ENCODE results near the gene SLC2A13.
"Not testable (repeated sequence)": the region's sequence is repeated elsewhere in the genome, so short reads cannot be mapped to it uniquely, and the experiment has no call there.

The SLC2A13 gene

DNA sequence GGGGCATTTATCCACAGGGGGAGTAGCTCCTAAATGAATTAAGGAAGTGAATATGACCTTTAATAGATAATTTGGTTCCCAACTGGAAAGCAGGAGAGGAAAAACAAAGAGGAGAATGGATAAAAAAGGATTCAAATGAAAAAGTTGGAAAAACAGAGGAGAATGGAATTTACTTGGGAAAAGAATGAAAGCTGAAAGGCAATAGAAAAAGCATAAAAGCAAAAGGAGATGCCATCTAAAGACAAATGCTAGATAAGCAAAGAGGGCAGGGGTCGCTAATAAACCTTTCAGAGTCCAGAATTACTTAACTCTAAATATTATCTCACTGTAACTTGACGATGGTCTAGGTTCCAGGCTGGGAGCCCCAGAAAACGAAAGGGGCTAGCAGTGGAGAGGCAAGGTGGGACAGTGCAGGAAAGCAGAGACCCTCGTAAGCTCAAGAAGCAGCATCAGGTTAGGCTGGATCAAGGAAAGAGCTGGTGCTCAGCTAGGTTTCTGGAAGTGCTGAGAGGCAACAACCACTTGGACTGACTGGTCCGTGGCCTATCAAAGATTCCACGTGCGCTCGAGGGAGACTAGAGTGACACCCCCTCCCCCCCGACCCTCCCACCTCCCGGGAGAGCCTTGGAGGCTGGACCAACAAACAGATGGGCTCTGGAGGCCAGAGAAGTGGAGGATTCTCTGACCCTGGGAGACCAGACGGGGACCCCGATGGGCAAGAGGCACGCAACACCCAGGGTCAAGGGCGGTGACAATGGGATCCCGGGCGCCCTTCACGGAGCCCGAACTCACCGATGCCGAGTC lies 1.2 kb downstream of the SLC2A13 start:
- peak; percentile 9 for DNase-seq

- DNase-seq, result no peak
Observed at GRCh38 chr12:40103043-40103442, 2.8 kb downstream of the SLC2A13 start.

DNA sequence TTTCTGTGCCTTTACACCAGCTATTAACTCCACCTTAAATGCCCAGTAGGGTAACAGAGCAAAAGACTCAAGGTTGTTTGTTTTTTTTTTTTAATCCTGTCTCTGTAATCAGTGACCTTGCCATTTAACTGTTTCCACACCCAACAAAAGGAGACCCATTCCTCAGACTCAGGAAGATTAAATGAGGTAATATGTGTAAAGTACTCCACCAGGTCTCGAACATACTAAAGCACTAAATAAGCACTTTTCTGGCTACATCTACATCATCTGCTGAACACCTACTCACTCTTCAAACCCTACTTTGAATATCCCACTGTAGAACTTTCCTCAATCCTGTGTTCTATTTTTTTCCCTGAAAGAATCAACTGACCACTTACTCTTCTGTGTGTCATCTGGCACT lies 4.1 kb downstream of the SLC2A13 start:
- DNase-seq, result no peak

GRCh38 chr12:40099423-40099853 lies 6.4 kb downstream of the SLC2A13 start:
- no peak for DNase-seq

GRCh38 chr12:40098406-40099145 lies 7.3 kb downstream of the SLC2A13 start:
- no peak for DNase-seq

- DNase-seq, result no peak
Observed at GRCh38 chr12:40093512-40093911, 12.4 kb downstream of the SLC2A13 start.

DNA sequence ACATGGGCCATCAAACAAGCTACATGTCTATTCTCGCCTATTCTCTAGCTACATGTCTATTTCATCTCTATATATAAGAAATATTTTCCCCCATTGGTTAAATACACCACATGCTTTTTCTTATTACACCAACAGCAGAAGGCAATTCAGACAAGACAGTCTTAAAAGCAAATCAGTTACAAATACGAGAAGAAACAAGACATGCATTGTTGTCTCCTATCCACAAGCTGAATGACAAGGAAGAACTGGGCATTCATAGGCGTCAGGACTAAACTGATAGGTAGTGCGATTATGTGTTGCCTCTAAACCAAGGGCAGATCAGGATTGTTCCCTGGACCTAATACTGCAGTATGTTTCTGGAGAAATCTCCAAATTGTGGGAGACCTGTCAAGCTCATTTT lies 19.4 kb downstream of the SLC2A13 start:
- DNase-seq, result no peak

GRCh38 chr12:40078266-40078665 lies 27.6 kb downstream of the SLC2A13 start:
- DNase-seq, result peak; percentile 89

GRCh38 chr12:40075458-40075857 lies 30.4 kb downstream of the SLC2A13 start:
- no peak for DNase-seq

DNA sequence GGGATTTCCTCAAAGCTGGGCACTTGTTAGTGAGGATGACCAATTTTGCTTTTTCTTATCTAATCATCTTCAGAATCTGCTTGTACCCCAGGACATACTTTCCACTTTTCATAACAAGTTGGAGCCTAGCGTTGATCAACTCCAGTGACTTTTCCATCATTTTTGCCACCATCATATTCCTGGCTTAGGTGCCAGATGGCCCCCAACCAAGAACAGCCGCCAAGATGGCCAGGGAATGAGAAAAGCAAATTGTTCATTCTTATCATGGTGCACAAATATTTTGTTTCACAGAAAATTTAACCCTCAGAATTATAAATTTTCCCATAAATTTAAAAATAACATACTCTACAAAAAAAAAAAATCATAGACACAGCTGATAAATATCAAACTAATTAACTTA lies 37.5 kb downstream of the SLC2A13 start:
- no peak for DNase-seq

DNA sequence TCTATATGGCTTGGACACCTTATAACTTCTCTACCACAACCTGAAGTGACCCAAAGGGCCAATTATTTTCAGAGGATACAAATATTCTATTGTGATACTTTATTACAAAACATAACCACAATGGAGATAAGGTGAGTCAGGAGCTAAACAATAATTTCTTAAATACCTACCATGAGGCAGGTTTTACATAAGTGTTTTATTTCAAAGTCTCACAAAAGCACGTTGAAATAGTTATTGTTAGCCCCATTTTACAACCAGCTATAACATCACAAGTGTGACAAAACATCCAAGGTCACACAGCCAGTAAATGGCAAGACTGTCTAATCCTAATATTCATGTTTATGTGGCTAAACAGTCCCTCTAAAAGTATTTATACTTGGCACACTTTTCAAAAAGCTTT lies 40.2 kb downstream of the SLC2A13 start:
- no peak for DNase-seq

DNA sequence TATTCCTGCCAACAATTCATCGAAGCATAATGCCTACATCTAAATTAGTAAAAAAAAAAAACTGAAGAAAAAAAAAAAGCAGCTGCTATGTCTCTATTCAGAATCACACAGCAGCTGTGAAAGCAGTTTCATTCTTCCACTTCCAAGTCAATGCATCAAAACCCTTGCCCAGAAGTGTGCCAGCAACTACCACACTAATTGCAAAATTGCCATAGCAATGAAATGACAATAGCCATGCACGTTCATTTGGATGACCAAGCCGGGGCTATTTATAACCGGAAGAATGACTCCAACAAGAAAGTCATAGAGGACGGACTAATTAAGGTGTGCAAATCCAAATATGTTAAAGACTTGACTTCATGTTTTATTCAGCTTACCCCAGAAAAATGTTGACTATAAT lies 42.5 kb downstream of the SLC2A13 start:
- DNase-seq, result no peak

- no peak for DNase-seq
Observed at GRCh38 chr12:40058721-40059190, 47.1 kb downstream of the SLC2A13 start.

GRCh38 chr12:40056373-40056772 lies 49.5 kb downstream of the SLC2A13 start:
- no peak for DNase-seq

DNA sequence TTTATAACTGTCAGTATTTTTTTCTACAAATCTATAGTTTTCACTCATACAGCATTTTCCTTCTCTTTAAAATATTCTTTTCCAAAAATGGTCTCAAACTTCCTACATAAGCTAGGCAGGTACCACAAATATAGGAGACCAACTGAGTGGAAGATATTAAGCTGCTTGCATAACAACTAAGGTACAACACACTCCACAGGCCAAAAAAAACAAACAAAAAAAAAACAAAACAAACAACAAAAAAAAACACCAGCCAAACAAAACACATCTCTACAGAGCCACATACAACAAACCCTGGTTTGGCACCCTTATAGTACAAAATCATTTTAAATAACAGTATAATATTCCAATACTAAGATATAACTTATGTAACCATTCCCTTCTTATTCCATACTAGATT lies 50.1 kb downstream of the SLC2A13 start:
- DNase-seq, result no peak

DNA sequence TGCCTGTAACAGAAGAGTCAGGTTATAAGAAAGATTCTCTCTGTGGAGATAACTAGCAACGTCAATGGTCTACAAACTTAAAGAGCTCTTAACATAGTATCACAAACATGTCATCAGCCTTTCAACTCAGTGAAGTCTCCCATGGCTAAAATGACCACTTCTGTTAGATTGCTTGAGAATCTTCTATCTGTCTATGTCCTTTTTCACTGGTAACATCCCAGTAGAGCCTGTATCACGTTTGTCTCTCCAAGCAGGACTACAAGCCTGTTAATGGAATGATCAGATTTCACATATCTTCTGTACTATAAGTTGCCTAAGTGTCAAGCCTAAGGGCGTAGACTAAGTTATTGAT lies 50.7 kb downstream of the SLC2A13 start:
- no peak for DNase-seq

DNA sequence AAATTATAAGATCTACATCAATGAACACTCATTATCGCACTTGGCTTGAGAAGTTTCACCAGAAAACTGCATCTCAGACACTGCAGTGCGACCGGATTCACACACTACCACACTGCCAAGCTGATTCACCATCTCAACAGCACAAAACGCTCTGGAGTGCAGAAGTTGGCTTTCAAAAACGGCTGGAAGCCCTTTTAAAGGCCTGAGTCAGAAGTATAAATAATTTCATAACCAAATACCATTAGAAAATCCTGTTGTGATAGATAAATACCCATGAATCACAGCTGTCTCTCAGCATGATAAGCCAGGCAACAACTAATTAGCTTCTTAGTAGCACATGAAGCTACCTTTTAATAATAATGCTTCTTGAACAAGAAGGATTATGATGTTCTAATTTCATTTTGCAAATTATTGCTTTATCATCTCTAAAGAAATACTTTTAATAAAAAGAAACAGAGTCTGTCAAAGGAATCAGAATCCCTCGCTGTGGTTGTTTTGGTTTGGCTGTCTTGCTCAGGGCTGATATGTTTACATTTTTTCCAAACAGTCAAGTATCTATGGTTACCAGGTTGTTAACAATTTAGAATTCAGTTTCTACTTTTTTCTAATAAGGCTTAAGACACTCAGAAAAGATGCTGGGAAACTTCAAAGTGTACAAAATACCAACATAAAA lies 51.2 kb downstream of the SLC2A13 start:
- DNase-seq, result peak; percentile 75

DNA sequence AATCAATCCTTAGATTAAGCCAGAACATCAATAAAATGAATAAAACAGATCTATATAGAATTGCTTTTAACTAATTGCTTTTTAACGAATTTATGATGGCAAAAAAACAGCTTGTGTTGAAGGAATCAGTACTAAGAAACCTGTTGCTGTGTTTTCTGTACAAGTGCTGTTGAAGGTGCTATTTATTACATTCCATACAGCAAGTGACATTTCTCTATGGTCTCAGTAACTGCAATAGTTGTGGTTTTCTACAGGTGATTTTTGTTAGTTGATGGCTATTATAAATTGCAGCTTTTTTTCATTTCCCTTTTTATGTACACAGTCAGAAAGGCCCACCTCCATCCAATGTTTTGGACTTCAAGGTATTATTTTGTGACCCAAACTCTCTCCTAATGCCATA lies 56.6 kb downstream of the SLC2A13 start:
- no peak for DNase-seq

DNA sequence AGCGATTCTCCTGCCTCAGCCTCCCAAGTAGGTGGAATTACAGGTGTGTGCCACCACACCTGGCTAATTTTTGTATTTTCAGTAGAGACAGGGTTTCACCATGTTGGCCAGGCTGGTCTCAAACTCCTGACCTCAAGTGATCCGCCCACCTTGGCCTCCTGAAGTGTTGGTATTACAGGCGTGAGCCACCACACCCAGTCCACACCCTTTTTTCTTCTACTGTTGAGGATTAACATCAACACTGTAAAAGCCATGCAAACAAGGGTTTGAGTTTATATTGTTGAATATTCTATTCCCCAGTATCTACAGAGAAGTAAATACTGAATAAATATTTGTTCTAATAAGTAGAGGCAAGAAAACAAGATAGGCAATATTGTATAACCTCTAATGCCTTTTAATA lies 58.9 kb downstream of the SLC2A13 start:
- not testable (repeated sequence) for DNase-seq

GRCh38 chr12:40045656-40046055 lies 60.2 kb downstream of the SLC2A13 start:
- no peak for DNase-seq

- no peak for DNase-seq
Observed at GRCh38 chr12:40044396-40044795, 61.5 kb downstream of the SLC2A13 start.

DNA sequence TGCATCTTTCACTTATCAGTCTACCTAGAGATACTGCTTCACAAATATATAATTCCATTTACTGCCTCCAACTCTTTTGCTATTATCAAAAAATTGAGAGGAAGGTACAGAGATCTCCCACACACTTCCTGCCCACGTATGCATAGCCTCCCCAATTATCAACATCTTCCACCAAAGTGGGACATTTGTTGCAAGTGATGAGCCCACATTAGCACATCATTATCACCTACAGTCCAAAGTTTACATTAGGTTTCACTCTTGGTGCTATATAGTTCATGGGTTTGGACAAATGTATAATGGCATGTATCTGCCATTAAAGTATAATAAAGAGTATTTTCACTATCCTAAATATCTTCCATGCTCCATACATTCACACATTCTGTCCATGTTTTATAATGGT lies 66.3 kb downstream of the SLC2A13 start:
- DNase-seq, result no peak

GRCh38 chr12:40038619-40039018 lies 67.3 kb downstream of the SLC2A13 start:
- no peak for DNase-seq

GRCh38 chr12:40034712-40035111 lies 71.2 kb downstream of the SLC2A13 start:
- peak; percentile 8 for DNase-seq

Data from fibroblast of skin of scalp (primary cell).